ENCODE results near the gene MIER2.

MIER2 gene

DNA sequence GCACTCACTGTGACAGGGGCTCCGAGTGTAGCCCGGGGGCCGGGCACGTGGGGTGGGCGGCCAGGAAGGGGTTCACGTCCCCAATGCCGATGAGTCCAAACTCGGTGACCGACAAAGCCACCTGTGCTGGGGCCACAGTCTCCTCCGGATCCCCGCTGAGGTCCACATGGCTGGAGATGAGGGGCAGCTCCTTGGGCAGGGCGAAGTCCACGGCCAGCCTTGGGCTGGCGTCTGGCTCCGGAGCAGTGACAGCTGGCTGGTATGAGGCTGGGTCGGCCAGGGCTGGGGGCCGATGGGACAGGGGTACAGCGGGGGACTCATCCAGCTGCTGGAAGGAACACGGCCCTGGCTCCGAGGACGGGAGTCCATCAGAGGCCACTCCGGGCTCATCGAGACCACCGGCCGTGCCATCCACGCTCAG lies 37.5 kb downstream of the MIER2 start:
- no peak overlapping the region for H3K4me3 ChIP-seq (replicated peaks in 1 of 2; ENCODE audit: low read depth in 2 of 2, low read length in 2 of 2)
- TF ChIP-seq, protein P1, sequence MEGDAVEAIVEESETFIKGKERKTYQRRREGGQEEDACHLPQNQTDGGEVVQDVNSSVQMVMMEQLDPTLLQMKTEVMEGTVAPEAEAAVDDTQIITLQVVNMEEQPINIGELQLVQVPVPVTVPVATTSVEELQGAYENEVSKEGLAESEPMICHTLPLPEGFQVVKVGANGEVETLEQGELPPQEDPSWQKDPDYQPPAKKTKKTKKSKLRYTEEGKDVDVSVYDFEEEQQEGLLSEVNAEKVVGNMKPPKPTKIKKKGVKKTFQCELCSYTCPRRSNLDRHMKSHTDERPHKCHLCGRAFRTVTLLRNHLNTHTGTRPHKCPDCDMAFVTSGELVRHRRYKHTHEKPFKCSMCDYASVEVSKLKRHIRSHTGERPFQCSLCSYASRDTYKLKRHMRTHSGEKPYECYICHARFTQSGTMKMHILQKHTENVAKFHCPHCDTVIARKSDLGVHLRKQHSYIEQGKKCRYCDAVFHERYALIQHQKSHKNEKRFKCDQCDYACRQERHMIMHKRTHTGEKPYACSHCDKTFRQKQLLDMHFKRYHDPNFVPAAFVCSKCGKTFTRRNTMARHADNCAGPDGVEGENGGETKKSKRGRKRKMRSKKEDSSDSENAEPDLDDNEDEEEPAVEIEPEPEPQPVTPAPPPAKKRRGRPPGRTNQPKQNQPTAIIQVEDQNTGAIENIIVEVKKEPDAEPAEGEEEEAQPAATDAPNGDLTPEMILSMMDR (IDR thresholded peaks at IDR 0.05; ENCODE audit: low read depth, low read length) = no peak
- DNase-seq (ENCODE audit: low read depth in 2 of 2) = no peak

DNA sequence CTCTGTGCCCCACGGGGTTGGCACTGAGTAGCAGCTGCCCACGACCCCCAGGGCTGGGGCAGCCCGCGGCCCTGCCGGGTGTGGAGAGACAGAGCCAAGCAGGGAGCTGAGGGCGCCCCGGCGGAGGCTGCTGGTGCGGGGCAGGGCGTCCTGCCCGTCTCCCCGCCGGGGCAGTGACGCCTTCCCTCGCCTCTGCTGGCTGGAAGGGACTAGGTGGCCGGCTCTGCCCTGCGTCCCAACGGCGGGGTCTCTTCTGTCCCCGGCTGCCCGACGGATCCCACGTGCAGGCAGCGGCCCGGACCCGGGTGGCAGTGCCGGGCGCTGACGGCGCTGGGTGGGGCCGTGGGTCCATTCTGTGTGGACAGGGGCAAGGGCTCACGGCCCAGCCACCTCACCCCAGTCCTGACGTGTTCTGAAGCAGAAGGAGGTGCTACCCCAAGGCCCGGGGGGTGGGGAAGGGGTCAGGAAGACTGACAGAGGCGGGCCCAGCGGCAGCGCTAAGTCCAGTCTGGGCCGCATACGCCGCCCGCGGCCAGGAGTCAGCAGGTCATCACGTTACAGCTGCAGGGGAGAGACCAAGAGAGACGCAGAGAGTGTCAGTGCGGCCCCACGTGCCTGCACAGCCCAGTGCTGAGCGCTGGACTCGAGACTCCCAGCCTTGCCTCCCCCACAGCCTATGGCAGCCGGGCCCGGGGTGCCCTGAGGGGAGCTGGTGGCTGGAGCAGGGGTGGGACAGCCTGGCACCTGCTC lies 38.3 kb downstream of the MIER2 start:
- DNase-seq (ENCODE audit: low read depth in 2 of 2) = no peak
- no peak overlapping the region for H3K4me3 ChIP-seq (replicated peaks in 1 of 2; ENCODE audit: low read depth in 2 of 2, low read length in 2 of 2)
- TF ChIP-seq, protein P1 (IDR thresholded peaks at IDR 0.05; ENCODE audit: low read depth, low read length) = no peak

DNA sequence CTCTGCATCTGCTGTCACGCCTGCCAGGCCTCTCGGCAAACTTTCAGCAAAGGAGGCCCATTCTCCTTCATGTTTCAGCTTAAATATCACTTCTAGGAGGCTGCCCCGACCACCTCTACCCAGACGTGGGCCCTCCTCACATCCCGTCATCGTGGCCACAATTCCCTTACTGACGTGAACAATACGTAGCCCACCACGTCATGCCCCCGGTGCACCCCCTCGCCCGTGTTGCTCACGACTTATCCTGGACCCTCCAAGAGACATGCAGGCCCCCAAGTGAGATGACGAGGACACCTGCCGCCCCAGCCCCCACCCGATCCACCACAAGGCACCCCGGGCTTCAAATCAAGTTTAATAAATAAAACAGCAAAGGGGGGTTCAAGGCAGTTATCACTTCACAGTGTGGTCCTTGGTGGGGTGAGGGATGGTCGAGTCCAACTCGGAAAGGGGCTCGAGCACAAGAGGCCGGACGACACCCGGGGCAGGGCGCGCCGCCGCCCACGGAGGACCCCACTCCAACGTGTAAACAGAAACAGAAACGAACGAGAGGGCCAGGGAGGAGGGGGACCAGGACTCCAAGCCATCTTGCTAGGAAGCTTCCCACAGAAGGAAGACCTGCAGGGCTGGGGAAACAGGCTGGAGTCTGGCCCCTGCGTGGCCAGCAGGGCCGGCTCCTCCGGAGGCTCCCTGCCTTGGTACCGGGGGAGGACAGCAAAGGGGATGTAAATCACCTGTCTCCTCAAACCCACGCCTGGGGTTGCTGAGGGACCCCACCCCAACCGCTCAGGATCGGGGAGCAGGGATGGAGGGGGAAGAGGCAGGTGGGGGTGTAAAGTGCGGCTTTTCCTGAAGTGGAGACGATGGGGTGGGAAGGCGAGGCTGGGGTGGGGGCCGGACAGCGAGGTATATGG lies 39.1 kb downstream of the MIER2 start:
- DNase-seq (ENCODE audit: low read depth in 2 of 2) = no peak
- TF ChIP-seq, protein P1 (IDR thresholded peaks at IDR 0.05; ENCODE audit: low read depth, low read length) = no peak
- no peak overlapping the region for H3K4me3 ChIP-seq (replicated peaks in 1 of 2; ENCODE audit: low read depth in 2 of 2, low read length in 2 of 2)

DNA sequence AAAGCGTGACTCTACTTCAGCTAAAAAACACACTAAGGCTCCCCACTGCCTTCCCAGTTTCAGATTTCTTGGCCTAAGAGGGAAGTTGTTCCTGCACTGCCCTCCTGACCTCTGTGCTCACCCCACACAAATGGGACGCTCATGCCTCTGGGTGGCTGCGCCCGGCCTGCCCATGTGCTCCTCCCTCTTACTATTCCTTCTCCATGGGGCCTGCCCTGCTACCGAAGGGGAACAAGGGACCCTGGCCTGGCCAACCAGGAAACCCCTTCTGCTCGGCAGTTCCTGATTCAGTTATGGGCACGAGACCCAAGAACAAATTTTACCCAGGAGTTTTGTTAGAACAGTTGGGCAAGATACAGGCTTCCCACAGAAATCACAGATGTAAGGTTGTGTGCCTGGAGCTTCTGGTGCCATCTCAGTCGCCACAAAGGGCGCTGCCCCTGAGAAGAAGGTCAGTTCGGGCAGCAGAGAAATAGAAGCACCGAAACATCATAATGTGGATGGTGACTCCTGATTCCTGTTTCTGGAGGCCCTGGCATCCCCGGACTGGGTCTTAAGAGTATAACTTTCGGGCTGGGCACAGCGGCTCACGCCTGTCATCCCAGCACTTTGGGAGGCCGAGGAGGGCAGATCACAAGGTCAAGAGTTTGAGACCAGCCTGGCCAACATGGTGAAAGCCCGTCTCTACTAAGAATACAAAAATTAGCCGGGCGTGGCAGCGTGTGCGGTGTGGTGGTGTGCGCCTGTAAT lies 47.9 kb downstream of the MIER2 start:
- H3K4me3 ChIP-seq (replicated peaks in 1 of 2; ENCODE audit: low read depth in 2 of 2, low read length in 2 of 2) = no peak overlapping the region
- TF ChIP-seq, protein P1 (IDR thresholded peaks at IDR 0.05; ENCODE audit: low read depth, low read length) = no peak
- no peak for DNase-seq (ENCODE audit: low read depth in 2 of 2)

DNA sequence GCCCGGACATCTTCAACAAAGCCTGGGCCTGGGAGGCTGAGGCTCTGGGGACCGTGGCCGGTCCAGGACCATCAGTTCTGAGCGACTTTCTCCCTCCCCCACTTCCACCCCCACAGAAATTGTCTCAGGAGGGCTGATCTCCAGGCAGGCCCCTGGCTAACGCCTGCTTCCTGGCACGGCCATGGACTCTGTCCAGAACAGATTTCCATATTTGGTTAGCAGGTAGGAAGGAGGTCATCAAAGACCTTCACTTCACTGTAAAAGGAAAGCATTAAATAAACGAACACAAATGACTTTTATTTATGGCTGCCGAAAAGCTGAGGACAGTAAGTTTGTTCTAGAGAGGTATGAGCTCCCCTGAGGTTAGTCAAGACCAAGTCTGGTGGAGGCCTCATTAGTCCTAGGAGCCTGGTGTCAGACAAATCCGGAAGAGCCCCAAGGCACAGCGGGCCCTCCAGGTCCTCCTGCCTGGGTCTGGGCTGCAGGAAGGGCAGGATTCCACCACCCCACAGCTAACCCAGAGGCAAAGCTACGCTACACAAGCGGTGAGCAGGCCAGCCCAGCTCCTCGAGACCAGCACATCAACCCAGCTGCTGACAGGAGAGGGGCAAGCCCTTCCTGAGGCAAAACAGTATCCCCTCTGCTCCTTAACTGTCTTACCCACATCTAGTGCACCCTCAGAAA lies 48.8 kb downstream of the MIER2 start:
- TF ChIP-seq, protein P1 (IDR thresholded peaks at IDR 0.05; ENCODE audit: low read depth, low read length) = no peak
- no peak overlapping the region for H3K4me3 ChIP-seq (replicated peaks in 1 of 2; ENCODE audit: low read depth in 2 of 2, low read length in 2 of 2)
- no peak for DNase-seq (ENCODE audit: low read depth in 2 of 2)

All from cardiac fibroblast (primary cell).